GM19397 (cell line): ENCODE data around the gene TOM1.

Experiments
- ATAC-seq: cut with Tn5 transposase; IDR thresholded peaks from one replicate; pipeline ENCODE4 v1.9.1; 2021; ENCODE audit warnings: mild to moderate bottlenecking, moderate library complexity; ENCODE audit not compliant: unreplicated experiment

The TOM1 gene

GRCh38 chr22:35306350-35306967, 6.8 kb downstream of the TOM1 start:
- no peak for ATAC-seq

GRCh38 chr22:35307372-35307771, 7.7 kb downstream of the TOM1 start:
- ATAC-seq, result no peak

GRCh38 chr22:35307892-35308291, 8.2 kb downstream of the TOM1 start:
- ATAC-seq, result no peak

- ATAC-seq, result peak; percentile 47
Measured at GRCh38 chr22:35308480-35309021, 8.9 kb downstream of the TOM1 start.

- no peak for ATAC-seq
Measured at GRCh38 chr22:35310556-35311550, 11.2 kb downstream of the TOM1 start.

GRCh38 chr22:35311551-35311999, 11.9 kb downstream of the TOM1 start:
- no peak for ATAC-seq

- ATAC-seq, result no peak
Measured at GRCh38 chr22:35312198-35313059, 12.7 kb downstream of the TOM1 start.

- ATAC-seq, result no peak
Measured at GRCh38 chr22:35313311-35314121, 13.8 kb downstream of the TOM1 start.

GRCh38 chr22:35314161-35314942, 14.7 kb downstream of the TOM1 start:
- ATAC-seq, result no peak

GRCh38 chr22:35315141-35315854, 15.6 kb downstream of the TOM1 start:
- ATAC-seq, result no peak

- ATAC-seq, result no peak
Measured at GRCh38 chr22:35315855-35316745, 16.4 kb downstream of the TOM1 start.

GRCh38 chr22:35316751-35317150, 17.1 kb downstream of the TOM1 start:
- ATAC-seq, result no peak

- no peak for ATAC-seq
Measured at GRCh38 chr22:35317680-35318290, 18.1 kb downstream of the TOM1 start.

GRCh38 chr22:35318346-35319215, 18.9 kb downstream of the TOM1 start:
- no peak for ATAC-seq

GRCh38 chr22:35319244-35319985, 19.7 kb downstream of the TOM1 start:
- ATAC-seq, result no peak
